Stimulated activated memory B cell treated with anti-CD40 and anti-IgM and Interleukin-4, amounts not matched to agents 10 μg/mL and 1 μg/mL and 100 μg/mL, for 72 hours (primary cell): Measurements from ENCODE around the gene VGLL3.
A peak's percentile ranks its signal among the peaks of the same experiment; 100 is the strongest.
"Not testable (repeated sequence)": the region's sequence is repeated elsewhere in the genome, so short reads cannot be mapped to it uniquely, and the experiment has no call there.

ENCODE experiments used
- ATAC-seq: fragments of 150-1000 bp; cut with Tn5 transposase; 2 replicates; pipeline ENCODE4 v1.10.0; 2021
- H3K27ac Mint-ChIP-seq: one replicate; pipeline ENCODE4 v1.8.0; 2022; ENCODE audit warnings: mild to moderate bottlenecking, mixed read lengths
- H3K27me3 Mint-ChIP-seq: one replicate; pipeline ENCODE4 v1.8.0; 2022; ENCODE audit warnings: mixed read lengths
- H3K36me3 Mint-ChIP-seq: one replicate; pipeline ENCODE4 v1.8.0; 2022; ENCODE audit warnings: mixed read lengths
- H3K4me1 Mint-ChIP-seq: one replicate; pipeline ENCODE4 v1.8.0; 2022; ENCODE audit warnings: mixed read lengths
- H3K4me3 Mint-ChIP-seq: one replicate; pipeline ENCODE4 v1.8.0; 2022; ENCODE audit warnings: mild to moderate bottlenecking, moderate library complexity, mixed read lengths
- H3K9me3 Mint-ChIP-seq: one replicate; pipeline ENCODE4 v1.8.0; 2022; ENCODE audit warnings: mixed read lengths

Gene VGLL3

GRCh38 chr3:86990734-86991481 lies at the start of gene VGLL3:
TSS of gene VGLL3 (minus strand) at chr3:86991149. CDS start at chr3:86990743, 406 bp downstream.
- H3K4me3 Mint-ChIP-seq, result no peak within 1 kb of the TSS
- peaks cover 33% of the 10 kb centered on the region for H3K27me3 Mint-ChIP-seq
- no peak within 1 kb of the TSS for H3K27ac Mint-ChIP-seq
- no peaks in the 10 kb centered on the region for H3K4me1 Mint-ChIP-seq
- H3K9me3 Mint-ChIP-seq, result peaks cover 3% of the 10 kb centered on the region
- ATAC-seq, result peak; percentile 58
- no peaks in the 10 kb centered on the region for H3K36me3 Mint-ChIP-seq

GRCh38 chr3:87037652-87038051 lies 46.7 kb upstream of the VGLL3 start:
- Mint-ChIP-seq H3K27ac (no peak overlapping the region), H3K4me3 (no peak overlapping the region), H3K36me3 (no peaks in the 10 kb centered on the region), H3K9me3 (peaks cover 2% of the 10 kb centered on the region), H3K27me3 (no peaks in the 10 kb centered on the region), H3K4me1 (no peaks in the 10 kb centered on the region)
- ATAC-seq, result peak; percentile 8

GRCh38 chr3:87036671-87037070 lies 45.7 kb upstream of the VGLL3 start:
- Mint-ChIP-seq H3K36me3 (no peaks in the 10 kb centered on the region), H3K27me3 (no peaks in the 10 kb centered on the region), H3K9me3 (peaks cover 1% of the 10 kb centered on the region), H3K4me3 (no peak overlapping the region), H3K4me1 (no peaks in the 10 kb centered on the region), H3K27ac (no peak overlapping the region)
- ATAC-seq, result no peak

- no peaks in the 10 kb centered on the region for H3K4me1 Mint-ChIP-seq
- no peaks in the 10 kb centered on the region for H3K27me3 Mint-ChIP-seq
- no peak overlapping the region for H3K4me3 Mint-ChIP-seq
- no peak overlapping the region for H3K27ac Mint-ChIP-seq
- ATAC-seq, result no peak
- H3K9me3 Mint-ChIP-seq, result peaks cover 3% of the 10 kb centered on the region
- no peaks in the 10 kb centered on the region for H3K36me3 Mint-ChIP-seq
Observed at GRCh38 chr3:87035339-87035738, 44.4 kb upstream of the VGLL3 start.

- H3K9me3 Mint-ChIP-seq, result peaks cover 3% of the 10 kb centered on the region
- H3K4me3 Mint-ChIP-seq, result no peak overlapping the region
- ATAC-seq, result no peak
- H3K36me3 Mint-ChIP-seq, result no peaks in the 10 kb centered on the region
- no peak overlapping the region for H3K27ac Mint-ChIP-seq
- no peaks in the 10 kb centered on the region for H3K4me1 Mint-ChIP-seq
- no peaks in the 10 kb centered on the region for H3K27me3 Mint-ChIP-seq
Observed at GRCh38 chr3:87033205-87033604, 42.3 kb upstream of the VGLL3 start.

GRCh38 chr3:87025661-87026645 lies 35.0 kb upstream of the VGLL3 start:
- Mint-ChIP-seq H3K27ac (no peak overlapping the region), H3K9me3 (peaks cover 3% of the 10 kb centered on the region), H3K4me1 (no peaks in the 10 kb centered on the region), H3K4me3 (no peak overlapping the region), H3K36me3 (no peaks in the 10 kb centered on the region), H3K27me3 (no peaks in the 10 kb centered on the region)
- ATAC-seq, result no peak

GRCh38 chr3:87017370-87017769 lies 26.4 kb upstream of the VGLL3 start:
- not testable (repeated sequence) for H3K4me3 Mint-ChIP-seq, H3K27me3 Mint-ChIP-seq, ATAC-seq, H3K4me1 Mint-ChIP-seq, H3K36me3 Mint-ChIP-seq, H3K9me3 Mint-ChIP-seq, H3K27ac Mint-ChIP-seq

GRCh38 chr3:87009271-87009670 lies 18.3 kb upstream of the VGLL3 start:
- no peak for ATAC-seq
- peaks cover 10% of the 10 kb centered on the region for H3K9me3 Mint-ChIP-seq

GRCh38 chr3:87006844-87007439 lies 16.0 kb upstream of the VGLL3 start:
- no peaks in the 10 kb centered on the region for H3K4me1 Mint-ChIP-seq
- no peaks in the 10 kb centered on the region for H3K36me3 Mint-ChIP-seq
- ATAC-seq, result no peak
- peaks cover 10% of the 10 kb centered on the region for H3K9me3 Mint-ChIP-seq
- H3K27ac Mint-ChIP-seq, result no peak overlapping the region
- H3K4me3 Mint-ChIP-seq, result no peak overlapping the region
- H3K27me3 Mint-ChIP-seq, result no peaks in the 10 kb centered on the region

More at GRCh38 chr3:87009271-87009670, 18.3 kb upstream of the VGLL3 start:
- H3K4me3 Mint-ChIP-seq, result no peak overlapping the region
- no peaks in the 10 kb centered on the region for H3K36me3 Mint-ChIP-seq
- no peaks in the 10 kb centered on the region for H3K27me3 Mint-ChIP-seq
- H3K27ac Mint-ChIP-seq, result no peak overlapping the region
- H3K4me1 Mint-ChIP-seq, result no peaks in the 10 kb centered on the region

GRCh38 chr3:87004883-87005282 lies 13.9 kb upstream of the VGLL3 start:
- no peak for ATAC-seq
- Mint-ChIP-seq H3K4me3 (no peak overlapping the region), H3K36me3 (no peaks in the 10 kb centered on the region), H3K9me3 (peaks cover 7% of the 10 kb centered on the region), H3K4me1 (no peaks in the 10 kb centered on the region), H3K27me3 (no peaks in the 10 kb centered on the region), H3K27ac (no peak overlapping the region)

- no peaks in the 10 kb centered on the region for H3K27me3 Mint-ChIP-seq
- H3K4me1 Mint-ChIP-seq, result no peaks in the 10 kb centered on the region
- H3K36me3 Mint-ChIP-seq, result no peaks in the 10 kb centered on the region
- H3K27ac Mint-ChIP-seq, result no peak overlapping the region
- no peak for ATAC-seq
- H3K4me3 Mint-ChIP-seq, result no peak overlapping the region
- peaks cover under 1% of the 10 kb centered on the region for H3K9me3 Mint-ChIP-seq
Observed at GRCh38 chr3:87002346-87002745, 11.4 kb upstream of the VGLL3 start.

GRCh38 chr3:87001473-87002098 lies 10.6 kb upstream of the VGLL3 start:
- Mint-ChIP-seq H3K27ac (no peak overlapping the region), H3K4me3 (no peak overlapping the region), H3K36me3 (no peaks in the 10 kb centered on the region), H3K9me3 (peaks cover 4% of the 10 kb centered on the region), H3K27me3 (no peaks in the 10 kb centered on the region), H3K4me1 (no peaks in the 10 kb centered on the region)
- no peak for ATAC-seq

GRCh38 chr3:87000940-87001339 lies 10.0 kb upstream of the VGLL3 start:
- Mint-ChIP-seq H3K4me3 (no peak overlapping the region), H3K27me3 (no peaks in the 10 kb centered on the region), H3K36me3 (no peaks in the 10 kb centered on the region), H3K4me1 (no peaks in the 10 kb centered on the region), H3K27ac (no peak overlapping the region), H3K9me3 (peaks cover 4% of the 10 kb centered on the region)
- no peak for ATAC-seq

- H3K9me3 Mint-ChIP-seq, result peaks cover 7% of the 10 kb centered on the region
- H3K36me3 Mint-ChIP-seq, result no peaks in the 10 kb centered on the region
- H3K4me1 Mint-ChIP-seq, result no peaks in the 10 kb centered on the region
- no peak for ATAC-seq
- H3K27me3 Mint-ChIP-seq, result peaks cover 6% of the 10 kb centered on the region
- no peak overlapping the region for H3K4me3 Mint-ChIP-seq
- no peak overlapping the region for H3K27ac Mint-ChIP-seq
Observed at GRCh38 chr3:86998569-86998968, 7.6 kb upstream of the VGLL3 start.
